ENCODE measurements around the gene RNF213. TPM values are rescaled to one million over a fixed set of nuclear protein-coding genes. Genes with fewer than 3 reads are reported as not detected.

RNF213 gene
- total RNA-seq, 1 donor from 2014 or later = 110 TPM

DNA sequence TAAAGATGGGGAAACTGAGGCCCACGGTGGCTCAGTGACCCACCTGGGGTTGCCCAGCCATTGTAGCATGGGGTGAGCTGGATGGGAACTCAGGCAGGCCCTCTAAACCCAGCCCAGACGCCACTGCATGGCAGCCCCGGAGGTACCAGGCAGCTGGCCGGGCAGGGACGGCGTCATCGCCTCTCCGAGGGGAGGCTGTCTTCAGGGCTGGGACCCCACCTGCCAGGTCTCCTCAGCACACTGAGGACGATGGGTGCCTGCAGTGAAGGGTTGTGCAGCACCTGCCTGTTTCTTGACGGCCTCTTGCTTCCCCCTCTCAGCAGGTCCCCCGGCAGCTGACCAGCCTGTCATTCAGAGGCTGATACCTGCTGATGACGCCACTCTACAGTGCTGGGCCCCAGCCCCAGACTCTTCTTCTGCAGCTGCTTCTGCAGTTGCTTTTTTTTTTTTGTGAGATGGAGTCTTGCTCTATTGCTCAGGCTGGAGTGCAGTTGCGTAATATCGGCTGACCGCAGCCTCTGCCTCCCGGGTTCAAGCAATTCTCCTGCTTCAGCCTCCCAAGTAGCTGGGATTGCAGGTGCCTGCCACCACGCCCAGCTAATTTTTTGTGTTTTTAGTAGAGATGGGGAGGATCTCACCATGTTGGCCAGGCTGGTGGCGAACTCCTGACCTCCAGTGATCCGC, 24.7 kb downstream of the RNF213 start:
- H3K27me3 Mint-ChIP-seq (ENCODE audit: unreplicated experiment) = peaks cover 9% of the 10 kb centered on the region
- DNase-seq (ENCODE audit: low spot score) = no peak
- no peak for TF ChIP-seq CTCF (IDR thresholded peaks at IDR 0.05; ENCODE audit: unreplicated experiment)
- no peak overlapping the region for H3K4me3 Mint-ChIP-seq (ENCODE audit: unreplicated experiment)
- no peak overlapping the region for H3K27ac Mint-ChIP-seq (ENCODE audit: unreplicated experiment)
- peaks cover 30% of the 10 kb centered on the region for H3K4me1 Mint-ChIP-seq (ENCODE audit: unreplicated experiment)
- H3K36me3 Mint-ChIP-seq (ENCODE audit: low read depth, unreplicated experiment) = peaks cover 25% of the 10 kb centered on the region
- H3K9me3 Mint-ChIP-seq (ENCODE audit: unreplicated experiment) = no peaks in the 10 kb centered on the region

- H3K27ac Mint-ChIP-seq (ENCODE audit: unreplicated experiment) = no peak overlapping the region
- no peak overlapping the region for H3K4me3 Mint-ChIP-seq (ENCODE audit: unreplicated experiment)
- H3K9me3 Mint-ChIP-seq (ENCODE audit: unreplicated experiment) = no peaks in the 10 kb centered on the region
- no peak for DNase-seq (ENCODE audit: low spot score)
- peaks cover 6% of the 10 kb centered on the region for H3K27me3 Mint-ChIP-seq (ENCODE audit: unreplicated experiment)
- TF ChIP-seq CTCF (IDR thresholded peaks at IDR 0.05; ENCODE audit: unreplicated experiment) = no peak
- H3K36me3 Mint-ChIP-seq (ENCODE audit: low read depth, unreplicated experiment) = peaks cover 26% of the 10 kb centered on the region
- peaks cover 31% of the 10 kb centered on the region for H3K4me1 Mint-ChIP-seq (ENCODE audit: unreplicated experiment)
Observed at GRCh38 chr17:80286638-80286960, 25.9 kb downstream of the RNF213 start.

- H3K27ac Mint-ChIP-seq (ENCODE audit: unreplicated experiment) = peak overlapping the region; percentile 34
- DNase-seq (ENCODE audit: low spot score) = no peak
- peaks cover 30% of the 10 kb centered on the region for H3K36me3 Mint-ChIP-seq (ENCODE audit: low read depth, unreplicated experiment)
- peaks cover 6% of the 10 kb centered on the region for H3K27me3 Mint-ChIP-seq (ENCODE audit: unreplicated experiment)
- no peak overlapping the region for H3K4me3 Mint-ChIP-seq (ENCODE audit: unreplicated experiment)
- TF ChIP-seq CTCF (IDR thresholded peaks at IDR 0.05; ENCODE audit: unreplicated experiment) = no peak
- H3K4me1 Mint-ChIP-seq (ENCODE audit: unreplicated experiment) = peaks cover 31% of the 10 kb centered on the region
- no peaks in the 10 kb centered on the region for H3K9me3 Mint-ChIP-seq (ENCODE audit: unreplicated experiment)
Observed at GRCh38 chr17:80287038-80287437, 26.4 kb downstream of the RNF213 start.

DNA sequence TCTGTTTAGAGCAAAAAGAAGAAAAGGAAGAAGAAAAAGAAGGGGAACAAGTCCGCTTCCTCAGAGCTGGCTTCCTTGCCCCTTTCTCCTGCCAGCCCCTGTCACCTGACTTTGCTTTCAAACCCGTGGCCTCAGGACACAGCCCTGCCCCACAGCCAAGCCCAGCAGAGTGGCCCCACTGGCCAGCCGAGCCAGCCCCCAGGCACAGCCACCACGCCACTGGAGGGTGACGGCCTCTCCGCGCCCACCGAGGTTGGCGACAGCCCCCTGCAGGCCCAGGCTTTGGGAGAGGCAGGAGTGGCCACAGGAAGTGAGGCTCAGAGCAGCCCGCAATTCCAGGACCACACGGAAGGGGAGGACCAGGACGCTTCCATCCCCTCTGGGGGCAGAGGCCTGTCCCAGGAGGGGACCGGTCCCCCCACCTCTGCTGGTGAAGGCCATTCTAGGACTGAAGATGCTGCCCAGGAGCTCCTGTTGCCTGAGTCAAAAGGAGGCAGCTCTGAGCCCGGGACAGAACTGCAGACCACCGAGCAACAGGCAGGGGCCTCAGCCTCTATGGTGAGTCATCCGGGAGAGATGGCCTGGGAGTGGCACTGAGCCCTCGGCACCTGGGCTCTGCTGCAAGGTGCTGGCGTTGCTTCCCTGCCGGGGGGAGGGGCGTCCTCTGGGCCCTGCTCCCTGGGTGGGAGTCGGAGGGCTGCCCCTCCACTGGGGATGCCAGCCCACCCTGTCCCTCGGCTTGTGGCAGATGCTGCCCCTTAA, 27.3 kb downstream of the RNF213 start:
- DNase-seq (ENCODE audit: low spot score) = no peak
- H3K27me3 Mint-ChIP-seq (ENCODE audit: unreplicated experiment) = peaks cover 4% of the 10 kb centered on the region
- H3K4me3 Mint-ChIP-seq (ENCODE audit: unreplicated experiment) = peak overlapping the region; percentile 17
- no peaks in the 10 kb centered on the region for H3K9me3 Mint-ChIP-seq (ENCODE audit: unreplicated experiment)
- H3K36me3 Mint-ChIP-seq (ENCODE audit: low read depth, unreplicated experiment) = peaks cover 35% of the 10 kb centered on the region
- peaks cover 31% of the 10 kb centered on the region for H3K4me1 Mint-ChIP-seq (ENCODE audit: unreplicated experiment)
- peak overlapping the region; percentile 34 for H3K27ac Mint-ChIP-seq (ENCODE audit: unreplicated experiment)
- TF ChIP-seq CTCF (IDR thresholded peaks at IDR 0.05; ENCODE audit: unreplicated experiment) = no peak

GRCh38 chr17:80289616-80290015, 29.0 kb downstream of the RNF213 start:
- H3K9me3 Mint-ChIP-seq (ENCODE audit: unreplicated experiment) = no peaks in the 10 kb centered on the region
- H3K36me3 Mint-ChIP-seq (ENCODE audit: low read depth, unreplicated experiment) = peaks cover 42% of the 10 kb centered on the region
- H3K27me3 Mint-ChIP-seq (ENCODE audit: unreplicated experiment) = no peaks in the 10 kb centered on the region
- peaks cover 31% of the 10 kb centered on the region for H3K4me1 Mint-ChIP-seq (ENCODE audit: unreplicated experiment)
- peak overlapping the region; percentile 73 for H3K4me3 Mint-ChIP-seq (ENCODE audit: unreplicated experiment)
- DNase-seq (ENCODE audit: low spot score) = no peak
- H3K27ac Mint-ChIP-seq (ENCODE audit: unreplicated experiment) = peak overlapping the region; percentile 78
- TF ChIP-seq CTCF (IDR thresholded peaks at IDR 0.05; ENCODE audit: unreplicated experiment) = no peak
